Measurements from ENCODE around the gene OPHN1. TPM values are rescaled to one million over a fixed set of nuclear protein-coding genes. Genes with fewer than 3 reads are reported as not detected.
A peak's percentile ranks its signal among the peaks of the same experiment; 100 is the strongest.

Gene OPHN1
- total RNA-seq, 4 donors from 2014 or later: 3.9 to 20.6 (median 6.7) TPM

- Histone ChIP-seq H3K36me3 (no peaks in the 10 kb centered on the region), H3K27me3 (no peaks in the 10 kb centered on the region), H3K4me1 (no peaks in the 10 kb centered on the region), H3K9me3 (no peaks in the 10 kb centered on the region), H3K4me3 (no peak overlapping the region), H3K27ac (no peak overlapping the region)
- no peak for TF ChIP-seq CTCF (IDR thresholded peaks at IDR 0.05)
- no peak for TF ChIP-seq POLR2A (IDR thresholded peaks at IDR 0.05)
- no peak for DNase-seq
These were observed 253.9 kb downstream of the OPHN1 start for GRCh38 chrX:68179355-68179754.

GRCh38 chrX:68177542-68177941, 255.8 kb downstream of the OPHN1 start:
- Histone ChIP-seq H3K4me3 (no peak overlapping the region), H3K9me3 (no peaks in the 10 kb centered on the region), H3K27ac (no peak overlapping the region), H3K36me3 (no peaks in the 10 kb centered on the region), H3K27me3 (no peaks in the 10 kb centered on the region), H3K4me1 (no peaks in the 10 kb centered on the region)
- no peak for DNase-seq
- TF ChIP-seq POLR2A (IDR thresholded peaks at IDR 0.05) (no peak), CTCF (IDR thresholded peaks at IDR 0.05) (no peak)

- no peak overlapping the region for H3K27ac ChIP-seq
- no peaks in the 10 kb centered on the region for H3K4me1 ChIP-seq
- no peaks in the 10 kb centered on the region for H3K27me3 ChIP-seq
- H3K36me3 ChIP-seq: no peaks in the 10 kb centered on the region
- TF ChIP-seq POLR2A (IDR thresholded peaks at IDR 0.05): no peak
- no peak for TF ChIP-seq CTCF (IDR thresholded peaks at IDR 0.05)
- H3K4me3 ChIP-seq: no peak overlapping the region
- DNase-seq: no peak
- H3K9me3 ChIP-seq: no peaks in the 10 kb centered on the region
These were observed 257.7 kb downstream of the OPHN1 start for GRCh38 chrX:68175562-68175961.

GRCh38 chrX:68163441-68163840, 269.9 kb downstream of the OPHN1 start:
- no peaks in the 10 kb centered on the region for H3K4me1 ChIP-seq
- no peaks in the 10 kb centered on the region for H3K27me3 ChIP-seq
- H3K4me3 ChIP-seq: no peak overlapping the region
- H3K9me3 ChIP-seq: no peaks in the 10 kb centered on the region
- no peak overlapping the region for H3K27ac ChIP-seq
- no peaks in the 10 kb centered on the region for H3K36me3 ChIP-seq
- no peak for TF ChIP-seq POLR2A (IDR thresholded peaks at IDR 0.05)
- no peak for TF ChIP-seq CTCF (IDR thresholded peaks at IDR 0.05)
- DNase-seq: no peak

GRCh38 chrX:68147848-68148247, 285.4 kb downstream of the OPHN1 start:
- Histone ChIP-seq H3K4me3 (no peak overlapping the region), H3K9me3 (no peaks in the 10 kb centered on the region), H3K4me1 (no peaks in the 10 kb centered on the region), H3K27ac (no peak overlapping the region), H3K36me3 (no peaks in the 10 kb centered on the region), H3K27me3 (no peaks in the 10 kb centered on the region)
- no peak for DNase-seq
- TF ChIP-seq CTCF (IDR thresholded peaks at IDR 0.05): no peak

- Histone ChIP-seq H3K9me3 (no peaks in the 10 kb centered on the region), H3K27ac (no peak overlapping the region), H3K36me3 (no peaks in the 10 kb centered on the region), H3K4me1 (no peaks in the 10 kb centered on the region), H3K4me3 (no peak overlapping the region), H3K27me3 (no peaks in the 10 kb centered on the region)
- TF ChIP-seq CTCF (IDR thresholded peaks at IDR 0.05) (peak in 2 of 6 experiments; percentile 19 to 39), POLR2A (IDR thresholded peaks at IDR 0.05) (no peak)
- DNase-seq: no peak
These were observed 287.2 kb downstream of the OPHN1 start for GRCh38 chrX:68146054-68146453.
